ENCODE results near the gene OAT. TPM values are rescaled to one million over a fixed set of nuclear protein-coding genes. Genes with fewer than 3 reads are reported as not detected.

OAT gene
- total and polyA plus RNA-seq, 2 of the 4 experiments (the other 2 are of a cell fraction): 110 to 152 TPM

- POLR2A ChIA-PET (ENCODE audit: unreplicated experiment): no interaction called here
- Histone ChIP-seq H3K79me1 (ENCODE audit: low read depth in 1 of 2, low read length in 2 of 2) (peaks cover 0 to 3% of the 10 kb centered on the region in 2 experiments; a peak in 1 of 4 replicates), H2BK15ac (ENCODE audit: low read depth, low read length) (no peak overlapping the region), H2AFZ (replicated peaks; ENCODE audit: low read length, poor library complexity) (peak overlapping the region; percentile 63), H4K5ac (ENCODE audit: low read depth, low read length) (no peak overlapping the region), H2BK120ac (ENCODE audit: low read depth, low read length) (no peak overlapping the region), H3K27ac (ENCODE audit: insufficient read depth, low read length) (no peak overlapping the region), H4K91ac (ENCODE audit: insufficient read depth, low read depth, low read length) (no peak overlapping the region), H3K4me1 (ENCODE audit: control insufficient read depth, insufficient read depth, low read length) (no peaks in the 10 kb centered on the region), H2BK5ac (ENCODE audit: low read depth, low read length, poor library complexity, severe bottlenecking) (no peak overlapping the region), H3K9me1 (ENCODE audit: insufficient read depth, low read length) (no peaks in the 10 kb centered on the region; the same call in 1 of the 2 replicates), H2AK5ac (ENCODE audit: low read depth, low read length) (no peak overlapping the region), H4K20me1 (ENCODE audit: insufficient read depth, low read length) (0 out of 2 replicates have a peak, but pooled peaks cover 2% of the 10 kb centered on the region), H3K4me2 (ENCODE audit: low read depth, low read length) (no peak overlapping the region), H4K8ac (ENCODE audit: low read depth in 2 of 2, low read length in 2 of 2) (no peak overlapping the region), H3K36me3 (ENCODE audit: control insufficient read depth, insufficient read depth, low read length) (no peaks in the 10 kb centered on the region), H3K27me3 (ENCODE audit: control insufficient read depth, insufficient read depth, low read length) (peaks cover 15% of the 10 kb centered on the region), H3K23ac (ENCODE audit: low read depth, low read length) (no peak overlapping the region), H3K56ac (ENCODE audit: extremely low read depth, insufficient read depth, low read length) (no peak overlapping the region), H3K9ac (ENCODE audit: low read depth, low read length) (no peak overlapping the region), H3K4me3 (ENCODE audit: insufficient read depth, low read depth, low read length) (no peak overlapping the region), H3K9me3 (ENCODE audit: control insufficient read depth, insufficient read depth, low read length) (no peaks in the 10 kb centered on the region), H2AK9ac (replicated peaks; ENCODE audit: low read depth, low read length, poor library complexity) (no peak overlapping the region), H2BK20ac (ENCODE audit: low read depth, low read length) (no peak overlapping the region), H3K18ac (ENCODE audit: low read depth, low read length) (no peak overlapping the region), H3K4ac (ENCODE audit: low read depth, low read length) (no peak overlapping the region), H3K14ac (replicated peaks; ENCODE audit: low read depth, low read length) (no peak overlapping the region)
- WGBS, 2 experiments (ENCODE audit: extremely low coverage in 2 of 2, insufficient read length in 1 of 2): 40% methylated on average over 2 of the region's 12 CpGs; no CpG with 5 or more reads in 1 of the 2 experiments
- ATAC-seq (ENCODE audit: low read depth): no peak
- dilution Hi-C loops (cut with HindIII; ENCODE audit: low sequenced_read_pairs, unreplicated experiment): no loop called here
- intact Hi-C loops (cut with micrococcal nuclease): no loop called here
- DNase-seq: no peak
- TF ChIP-seq SMC3 (IDR thresholded peaks at IDR 0.05; ENCODE audit: low read depth, low read length) (no peak), ELK1 (IDR thresholded peaks at IDR 0.05; ENCODE audit: borderline replicate concordance, low read depth, low read length) (no peak), POLR2A (IDR thresholded peaks at IDR 0.05; ENCODE audit: low read depth, low read length) (no peak), MAFK (IDR thresholded peaks at IDR 0.05; ENCODE audit: low read depth, low read length) (no peak), RFX5 (IDR thresholded peaks at IDR 0.05; ENCODE audit: low read depth, low read length) (no peak), RAD21 (IDR thresholded peaks at IDR 0.05; ENCODE audit: low read length) (no peak), BHLHE40 (IDR thresholded peaks at IDR 0.05; ENCODE audit: low read depth, low read length) (no peak), CHD1 (IDR thresholded peaks at IDR 0.05; ENCODE audit: low read depth, low read length) (no peak), MAZ (IDR thresholded peaks at IDR 0.05; ENCODE audit: borderline replicate concordance, low read depth, low read length) (no peak), USF2 (IDR thresholded peaks at IDR 0.05; ENCODE audit: low read depth, low read length) (no peak), FOS (IDR thresholded peaks at IDR 0.05; ENCODE audit: low read depth, low read length) (no peak), NFE2L2 (IDR thresholded peaks at IDR 0.05; ENCODE audit: low read depth, low read length) (no peak), CEBPB (IDR thresholded peaks at IDR 0.05; ENCODE audit: low read depth, low read length) (no peak), RCOR1 (IDR thresholded peaks at IDR 0.05; ENCODE audit: insufficient replicate concordance, low read length) (no peak), CTCF (conservative IDR thresholded peaks at IDR 0.05; ENCODE audit: low read depth, low read length) (no peak), MXI1 (IDR thresholded peaks at IDR 0.05; ENCODE audit: borderline replicate concordance, low read depth, low read length) (no peak)
- no TSS peak for BruUV-seq (replicated peaks)
- in situ Hi-C loops (cut with MboI; ENCODE audit: low sequenced_read_pairs): no loop called here
- CTCF ChIA-PET: interaction anchor here (0.6 kb wide), 1 partner anchor 13 kb away, joined by 3 read pairs; no protein-coding TSS in a partner anchor
These were observed 4.0 kb upstream of the OAT start for GRCh38 chr10:124422742-124423141.
